Endometrial microvascular endothelial cells (primary cell): ENCODE results near the gene LSM4. TPM values are rescaled to one million over a fixed set of nuclear protein-coding genes. Genes with fewer than 3 reads are reported as not detected.
"Not testable (repeated sequence)": the region's sequence is repeated elsewhere in the genome, so short reads cannot be mapped to it uniquely, and the experiment has no call there.

Experiments used
- in situ Hi-C: cut with HindIII; loops from 2 replicates; pipeline ENCODE4 v1.10.0; 2017; ENCODE audit warnings: low sequenced_read_pairs, low pct_unique_long_range_greater_than_20kb; ENCODE audit errors: inconsistent ontology term
- total RNA-seq: library from RNA; depleted of rRNA; stranded (reverse); fragments of >200 nt; gene quantifications from one replicate; pipeline ENCODE4 v1.2.3, GENCODE V29; 2015; ENCODE audit errors: inconsistent ontology term

The LSM4 gene
- total RNA-seq, 1 donor from 2014 or later, result 293 TPM

GRCh38 chr19:18344582-18344950 lies 21.7 kb upstream of the LSM4 start:
- in situ Hi-C loops, result no loop called here

- in situ Hi-C loops, result no loop called here
These were observed 19.3 kb upstream of the LSM4 start for GRCh38 chr19:18342090-18342632.

- in situ Hi-C loops, result no loop called here
These were observed 18.4 kb upstream of the LSM4 start for GRCh38 chr19:18340990-18341868.

- in situ Hi-C loops, result no loop called here
These were observed 17.5 kb upstream of the LSM4 start, which contains the start of gene PGPEP1 for GRCh38 chr19:18340190-18340989. Gene PGPEP1 (plus strand): TSS chr19:18340598. CDS start chr19:18340682, 84 bp downstream.

- in situ Hi-C loops, result no loop called here
These were observed 16.8 kb upstream of the LSM4 start for GRCh38 chr19:18339723-18340122.

GRCh38 chr19:18338541-18338940 lies 15.7 kb upstream of the LSM4 start:
- in situ Hi-C loops, result no loop called here

GRCh38 chr19:18336121-18336520 lies 13.2 kb upstream of the LSM4 start:
- in situ Hi-C loops, result no loop called here

- in situ Hi-C loops, result no loop called here
These were observed 10.8 kb upstream of the LSM4 start for GRCh38 chr19:18333680-18334079.

- in situ Hi-C loops, result no loop called here
These were observed 10.1 kb upstream of the LSM4 start for GRCh38 chr19:18332917-18333530.

- in situ Hi-C loops, result no loop called here
These were observed 8.0 kb upstream of the LSM4 start for GRCh38 chr19:18330868-18331267.

- in situ Hi-C loops, result no loop called here
These were observed 6.1 kb upstream of the LSM4 start for GRCh38 chr19:18329035-18329376.

GRCh38 chr19:18328340-18329034 lies 5.6 kb upstream of the LSM4 start:
- in situ Hi-C loops, result no loop called here

GRCh38 chr19:18326772-18327171 lies 3.9 kb upstream of the LSM4 start:
- in situ Hi-C loops, result no loop called here

- in situ Hi-C loops, result not testable (repeated sequence)
These were observed 1.5 kb upstream of the LSM4 start for GRCh38 chr19:18324373-18324731.

GRCh38 chr19:18322318-18322758 lies 538 bp downstream of the LSM4 start:
- in situ Hi-C loops, result no loop called here

GRCh38 chr19:18321734-18322102 lies 1.2 kb downstream of the LSM4 start:
- in situ Hi-C loops, result no loop called here

- in situ Hi-C loops, result no loop called here
These were observed 1.8 kb downstream of the LSM4 start for GRCh38 chr19:18320865-18321733.

GRCh38 chr19:18319591-18320135 lies 3.2 kb downstream of the LSM4 start:
- in situ Hi-C loops, result no loop called here
